DMS 273 (cell line): ENCODE data around the gene GIT1.
"Not testable (repeated sequence)": the region's sequence is repeated elsewhere in the genome, so short reads cannot be mapped to it uniquely, and the experiment has no call there.

ENCODE experiments used
- DNase-seq: peaks from one replicate; lab custom pipeline; 2025; ENCODE audit not compliant: unreplicated experiment; lab: John Stamatoyannopoulos, UW

GIT1 gene

GRCh38 chr17:29568331-29569244, 20.9 kb downstream of the GIT1 start, which contains the start of gene TP53I13:
TP53I13 (plus strand) TSS chr17:29568701; CDS start chr17:29568759, 58 bp downstream.
- peak; percentile 96 for DNase-seq

GRCh38 chr17:29567554-29568330, 21.7 kb downstream of the GIT1 start:
- peak; percentile 86 for DNase-seq

GRCh38 chr17:29567304-29567553, 22.2 kb downstream of the GIT1 start:
- no peak for DNase-seq

GRCh38 chr17:29566473-29567303, 22.8 kb downstream of the GIT1 start, which contains the start of gene ABHD15:
ABHD15 (minus strand) TSS chr17:29567037; CDS start chr17:29566966, 71 bp downstream.
- peak; percentile 89 for DNase-seq

GRCh38 chr17:29565643-29566472, 23.6 kb downstream of the GIT1 start:
- no peak for DNase-seq

- DNase-seq = no peak
Measured at GRCh38 chr17:29563816-29564215, 25.6 kb downstream of the GIT1 start.

GRCh38 chr17:29562615-29563014, 26.8 kb downstream of the GIT1 start:
- DNase-seq = no peak

GRCh38 chr17:29561554-29562517, 27.6 kb downstream of the GIT1 start:
- no peak for DNase-seq

- DNase-seq = peak; percentile 97
Measured at GRCh38 chr17:29560316-29560715, 29.1 kb downstream of the GIT1 start.

GRCh38 chr17:29559640-29560039, 29.8 kb downstream of the GIT1 start:
- no peak for DNase-seq

- not testable (repeated sequence) for DNase-seq
Measured at GRCh38 chr17:29558139-29558538, 31.3 kb downstream of the GIT1 start.

GRCh38 chr17:29557739-29558116, 31.7 kb downstream of the GIT1 start:
- no peak for DNase-seq

- peak; percentile 21 for DNase-seq
Measured at GRCh38 chr17:29557085-29557738, 32.2 kb downstream of the GIT1 start.

GRCh38 chr17:29555840-29556239, 33.6 kb downstream of the GIT1 start:
- DNase-seq = no peak

- peak; percentile 36 for DNase-seq
Measured at GRCh38 chr17:29549177-29549923, 40.1 kb downstream of the GIT1 start.

GRCh38 chr17:29546830-29547229, 42.6 kb downstream of the GIT1 start:
- no peak for DNase-seq

GRCh38 chr17:29546085-29546484, 43.4 kb downstream of the GIT1 start:
- no peak for DNase-seq

- no peak for DNase-seq
Measured at GRCh38 chr17:29544066-29544465, 45.4 kb downstream of the GIT1 start.
